ENCODE results near the gene STH.

- TF ChIP-seq CTCF (IDR thresholded peaks at IDR 0.05) = no peak
- no peak for TF ChIP-seq POLR2A (IDR thresholded peaks at IDR 0.05)
Observed at GRCh38 chr17:46037722-46038255, 38.7 kb downstream of the STH start.
